DOHH2 (cell line): Measurements from ENCODE around the gene KCP.

Source experiments
- H3F3A ChIP-seq: fragments of 200-600 bp; sonication (generic), shearing (Covaris generic); 2 replicates; pipeline ENCODE4 v1.6.0; 2016; ENCODE audit warnings: antibody characterized with exemption, mild to moderate bottlenecking; ENCODE audit not compliant: control insufficient read depth, insufficient read depth
- H3K27ac ChIP-seq: fragments of 200-600 bp; sonication (generic); 2 replicates; pipeline ENCODE4 v1.5.1; 2014; ENCODE audit warnings: low read depth, mild to moderate bottlenecking, low read length, moderate library complexity
- H3K27me3 ChIP-seq: fragments of 200-600 bp; sonication (generic); 2 replicates; pipeline ENCODE4 v1.6.1; 2014; ENCODE audit warnings: mild to moderate bottlenecking, low read length, mixed read lengths; ENCODE audit not compliant: control insufficient read depth
- H3K36me3 ChIP-seq: fragments of 200-600 bp; sonication (generic); 2 replicates; pipeline ENCODE4 v1.6.1; 2014; ENCODE audit warnings: mild to moderate bottlenecking, low read length, moderate library complexity, mixed read lengths; ENCODE audit not compliant: control insufficient read depth
- H3K4me1 ChIP-seq: fragments of 200-600 bp; sonication (generic); 2 replicates; pipeline ENCODE4 v1.6.1; 2014; ENCODE audit warnings: mild to moderate bottlenecking, low read length, mixed read lengths; ENCODE audit not compliant: control insufficient read depth
- H3K4me2 ChIP-seq: fragments of 200-600 bp; sonication (generic); 2 replicates; pipeline ENCODE4 v1.6.0; 2014; ENCODE audit warnings: mild to moderate bottlenecking, low read length, moderate library complexity
- H3K4me3 ChIP-seq: fragments of 200-600 bp; sonication (generic); 2 replicates; pipeline ENCODE4 v1.5.1; 2014; ENCODE audit warnings: mild to moderate bottlenecking, low read length, mixed read lengths
- H3K79me2 ChIP-seq: fragments of 200-600 bp; sonication (generic); 2 replicates; pipeline ENCODE4 v1.6.1; 2014; ENCODE audit warnings: mild to moderate bottlenecking, low read length, mixed read lengths; ENCODE audit not compliant: control insufficient read depth
- H3K9me2 ChIP-seq: fragments of 200-600 bp; sonication (generic); replicated peaks from 2 replicates; pipeline ENCODE4 v1.6.1; 2014; ENCODE audit warnings: mild to moderate bottlenecking, low read length, mixed read lengths; ENCODE audit not compliant: control insufficient read depth
- H3K9me3 ChIP-seq: fragments of 200-600 bp; sonication (generic); 2 replicates; pipeline ENCODE4 v1.6.1; 2014; ENCODE audit warnings: antibody characterized with exemption, low read length, mixed read lengths; ENCODE audit not compliant: control insufficient read depth, insufficient read depth
- H4K20me1 ChIP-seq: fragments of 200-600 bp; sonication (generic); 2 replicates; pipeline ENCODE4 v1.6.0; 2014; ENCODE audit warnings: low read depth, mild to moderate bottlenecking, antibody characterized with exemption, low read length, moderate library complexity; ENCODE audit not compliant: control insufficient read depth, insufficient read depth
- CTCF ChIP-seq: fragments of 200-600 bp; sonication (generic); IDR thresholded peaks from one replicate; pipeline ENCODE4 v1.5.1; 2014; ENCODE audit warnings: antibody characterized with exemption, mild to moderate bottlenecking, low read depth, low read length; ENCODE audit not compliant: poor library complexity, severe bottlenecking
- EZH2phosphoT487 ChIP-seq: fragments of 200-600 bp; sonication (generic); IDR thresholded peaks from 2 replicates; pipeline ENCODE4 v1.6.1; 2017; ENCODE audit warnings: borderline replicate concordance, mild to moderate bottlenecking, antibody characterized with exemption, low read length, moderate library complexity, mixed read lengths

Gene KCP

DNA sequence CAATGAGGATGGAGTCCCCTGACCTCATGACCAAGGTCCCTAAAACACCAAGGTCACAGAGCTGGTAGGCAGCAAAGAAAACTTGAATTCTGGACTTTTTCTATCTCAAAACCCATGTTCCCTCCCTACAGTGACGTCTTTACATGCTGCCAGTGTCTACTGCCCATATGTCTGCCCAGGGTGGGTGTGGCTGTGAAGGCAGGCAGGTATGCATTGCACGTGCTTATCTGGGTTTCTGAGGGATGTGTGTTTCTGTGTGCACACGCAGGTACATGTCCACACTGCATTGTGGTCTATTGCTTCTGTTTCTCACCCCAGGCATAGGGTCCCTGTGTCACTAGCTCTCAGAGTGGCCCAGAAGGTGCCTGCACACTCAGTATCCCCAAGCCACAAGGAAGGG is 34.4 kb downstream of the KCP start:
- Histone ChIP-seq H3K27me3 (no peaks in the 10 kb centered on the region), H3K27ac (no peak overlapping the region), H3K9me2 (no peaks in the 10 kb centered on the region), H3K9me3 (no peaks in the 10 kb centered on the region), H3K36me3 (no peaks in the 10 kb centered on the region), H3K4me1 (peaks cover 10% of the 10 kb centered on the region), H3K79me2 (no peaks in the 10 kb centered on the region), H3K4me3 (no peak overlapping the region), H3K4me2 (no peak overlapping the region), H3F3A (peaks cover 9% of the 10 kb centered on the region), H4K20me1 (0 out of 2 replicates have a peak, but pooled peaks cover 5% of the 10 kb centered on the region)
- TF ChIP-seq EZH2phosphoT487 = no peak
- TF ChIP-seq CTCF = no peak

- H3K9me2 ChIP-seq = no peaks in the 10 kb centered on the region
- H3K4me1 ChIP-seq = peaks cover 16% of the 10 kb centered on the region
- H3K27ac ChIP-seq = no peak overlapping the region
- H3F3A ChIP-seq = peaks cover 9% of the 10 kb centered on the region
- no peak overlapping the region for H3K4me3 ChIP-seq
- no peak for TF ChIP-seq CTCF
- TF ChIP-seq EZH2phosphoT487 = no peak
- H3K4me2 ChIP-seq = no peak overlapping the region
- no peaks in the 10 kb centered on the region for H3K9me3 ChIP-seq
- H3K36me3 ChIP-seq = no peaks in the 10 kb centered on the region
- no peaks in the 10 kb centered on the region for H3K27me3 ChIP-seq
- H4K20me1 ChIP-seq = 0 out of 2 replicates have a peak, but pooled peaks cover 5% of the 10 kb centered on the region
- no peaks in the 10 kb centered on the region for H3K79me2 ChIP-seq
These were observed 35.0 kb downstream of the KCP start for GRCh38 chr7:128875523-128875948.

GRCh38 chr7:128874140-128875031 is 36.1 kb downstream of the KCP start:
- Histone ChIP-seq H3K4me2 (no peak overlapping the region), H3K9me2 (no peaks in the 10 kb centered on the region), H3K4me3 (no peak overlapping the region), H3K4me1 (peaks cover 28% of the 10 kb centered on the region), H3K9me3 (no peaks in the 10 kb centered on the region), H3K79me2 (no peaks in the 10 kb centered on the region), H3F3A (peaks cover 9% of the 10 kb centered on the region), H3K27ac (no peak overlapping the region), H4K20me1 (0 out of 2 replicates have a peak, but pooled peaks cover 5% of the 10 kb centered on the region), H3K36me3 (no peaks in the 10 kb centered on the region), H3K27me3 (no peaks in the 10 kb centered on the region)
- no peak for TF ChIP-seq EZH2phosphoT487

DNA sequence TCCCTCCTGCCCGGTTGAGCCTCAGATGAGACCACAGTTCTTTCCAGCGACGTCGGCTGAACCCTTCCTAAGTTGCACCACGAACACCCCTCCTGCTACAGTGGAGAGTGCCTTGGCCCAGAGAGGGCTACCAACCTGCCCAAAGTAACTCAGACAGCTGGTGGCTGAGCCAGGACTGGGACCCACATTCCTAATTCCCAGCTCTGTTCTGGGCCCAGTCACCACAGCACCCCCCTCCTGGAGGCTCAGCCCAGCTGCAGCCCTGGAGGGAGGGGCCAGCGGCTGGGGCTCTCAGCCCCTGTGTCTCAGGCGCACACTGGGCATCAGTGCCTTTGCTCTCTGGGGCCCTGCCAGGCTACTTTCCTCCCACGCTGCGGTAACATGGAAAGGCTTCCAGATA is 37.3 kb downstream of the KCP start:
- TF ChIP-seq CTCF = no peak
- no peak for TF ChIP-seq EZH2phosphoT487
- Histone ChIP-seq H3K27me3 (peaks cover 6% of the 10 kb centered on the region), H3K4me2 (no peak overlapping the region), H3K36me3 (no peaks in the 10 kb centered on the region), H3F3A (peaks cover 9% of the 10 kb centered on the region), H3K4me1 (peaks cover 38% of the 10 kb centered on the region), H4K20me1 (0 out of 2 replicates have a peak, but pooled peaks cover 5% of the 10 kb centered on the region), H3K4me3 (no peak overlapping the region), H3K9me2 (no peaks in the 10 kb centered on the region), H3K27ac (no peak overlapping the region), H3K79me2 (no peaks in the 10 kb centered on the region), H3K9me3 (no peaks in the 10 kb centered on the region)
